ENCODE data around the gene USH2A. TPM values are rescaled to one million over a fixed set of nuclear protein-coding genes. Genes with fewer than 3 reads are reported as not detected.

The USH2A gene
- total RNA-seq, 4 donors from 2014 or later: 0.08 to 0.18 TPM; not detected in 2

DNA sequence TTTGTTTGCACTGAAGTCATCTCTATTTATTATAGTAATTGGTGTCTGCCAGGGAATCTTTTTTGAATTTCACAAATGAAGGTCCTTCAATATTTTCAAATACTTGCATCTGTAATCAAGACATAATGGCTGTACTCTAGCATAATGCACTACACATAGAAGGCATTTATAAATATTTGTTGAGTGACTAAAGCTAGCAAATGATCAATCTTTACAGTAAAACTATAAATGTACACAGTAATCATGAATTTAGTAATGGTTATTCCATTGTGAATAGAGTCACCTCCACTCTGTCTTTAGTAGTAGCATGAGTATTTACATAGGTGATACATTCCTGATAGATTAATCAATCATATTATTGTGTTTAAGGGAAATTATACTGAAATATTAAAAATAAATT lies 119.6 kb downstream of the USH2A start:
- no peak overlapping the region for H3K27ac ChIP-seq
- no peaks in the 10 kb centered on the region for H3K36me3 ChIP-seq
- H3K9me3 ChIP-seq: no peaks in the 10 kb centered on the region
- no peaks in the 10 kb centered on the region for H3K4me1 ChIP-seq
- no peak overlapping the region for H3K4me3 ChIP-seq
- no peak for DNase-seq (ENCODE audit: low spot score in 2 of 2)
- TF ChIP-seq, protein P1, sequence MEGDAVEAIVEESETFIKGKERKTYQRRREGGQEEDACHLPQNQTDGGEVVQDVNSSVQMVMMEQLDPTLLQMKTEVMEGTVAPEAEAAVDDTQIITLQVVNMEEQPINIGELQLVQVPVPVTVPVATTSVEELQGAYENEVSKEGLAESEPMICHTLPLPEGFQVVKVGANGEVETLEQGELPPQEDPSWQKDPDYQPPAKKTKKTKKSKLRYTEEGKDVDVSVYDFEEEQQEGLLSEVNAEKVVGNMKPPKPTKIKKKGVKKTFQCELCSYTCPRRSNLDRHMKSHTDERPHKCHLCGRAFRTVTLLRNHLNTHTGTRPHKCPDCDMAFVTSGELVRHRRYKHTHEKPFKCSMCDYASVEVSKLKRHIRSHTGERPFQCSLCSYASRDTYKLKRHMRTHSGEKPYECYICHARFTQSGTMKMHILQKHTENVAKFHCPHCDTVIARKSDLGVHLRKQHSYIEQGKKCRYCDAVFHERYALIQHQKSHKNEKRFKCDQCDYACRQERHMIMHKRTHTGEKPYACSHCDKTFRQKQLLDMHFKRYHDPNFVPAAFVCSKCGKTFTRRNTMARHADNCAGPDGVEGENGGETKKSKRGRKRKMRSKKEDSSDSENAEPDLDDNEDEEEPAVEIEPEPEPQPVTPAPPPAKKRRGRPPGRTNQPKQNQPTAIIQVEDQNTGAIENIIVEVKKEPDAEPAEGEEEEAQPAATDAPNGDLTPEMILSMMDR (IDR thresholded peaks at IDR 0.05): no peak
- TF ChIP-seq POLR2A (IDR thresholded peaks at IDR 0.05): no peak
- no peak for TF ChIP-seq EP300 (IDR thresholded peaks at IDR 0.05)
- H3K27me3 ChIP-seq: no peaks in the 10 kb centered on the region

DNA sequence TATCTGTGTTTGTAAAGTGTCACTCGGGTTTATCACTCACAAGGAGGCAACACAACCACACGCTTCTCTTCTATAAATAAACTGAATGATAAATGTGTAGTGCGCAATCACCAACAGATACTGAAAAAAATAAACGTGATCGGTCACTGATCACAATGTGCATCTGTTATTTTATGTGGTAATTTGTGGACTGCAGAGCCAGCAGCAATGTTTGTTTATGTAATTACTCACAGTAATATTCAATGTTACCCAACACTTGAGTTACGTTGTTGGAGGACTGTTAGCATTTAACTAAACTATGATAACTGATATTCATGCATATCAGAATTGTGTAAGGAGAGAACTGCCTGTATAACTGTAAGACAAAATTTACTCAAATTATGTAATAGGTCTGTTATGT lies 129.6 kb downstream of the USH2A start:
- Histone ChIP-seq H3K4me3 (no peak overlapping the region), H3K27ac (no peak overlapping the region), H3K36me3 (no peaks in the 10 kb centered on the region), H3K9me3 (no peaks in the 10 kb centered on the region), H3K4me1 (no peaks in the 10 kb centered on the region), H3K27me3 (no peaks in the 10 kb centered on the region)
- 72% methylated on average over 6 of the region's 6 CpGs for WGBS
- DNase-seq (ENCODE audit: low spot score in 2 of 2): no peak
- no peak for TF ChIP-seq POLR2A (IDR thresholded peaks at IDR 0.05)
- TF ChIP-seq, protein P1 (IDR thresholded peaks at IDR 0.05): no peak
- no peak for TF ChIP-seq POLR2AphosphoS5 (IDR thresholded peaks at IDR 0.05)
- TF ChIP-seq EP300 (IDR thresholded peaks at IDR 0.05): no peak

- H3K27me3 ChIP-seq: no peaks in the 10 kb centered on the region
- H3K36me3 ChIP-seq: no peaks in the 10 kb centered on the region
- H3K27ac ChIP-seq: no peak overlapping the region
- no peaks in the 10 kb centered on the region for H3K4me1 ChIP-seq
- no peak overlapping the region for H3K4me3 ChIP-seq
- 50% methylated on average over 3 of the region's 3 CpGs for WGBS
- no peaks in the 10 kb centered on the region for H3K9me3 ChIP-seq
- TF ChIP-seq, protein P1 (IDR thresholded peaks at IDR 0.05): no peak
- DNase-seq (ENCODE audit: low spot score in 2 of 2): no peak
These were observed 133.2 kb downstream of the USH2A start for GRCh38 chr1:216290074-216290473.

- TF ChIP-seq POLR2AphosphoS5 (IDR thresholded peaks at IDR 0.05) (no peak), POLR2A (IDR thresholded peaks at IDR 0.05) (no peak), EP300 (IDR thresholded peaks at IDR 0.05) (no peak)
- TF ChIP-seq, protein P1 (IDR thresholded peaks at IDR 0.05): no peak
- 67% methylated on average over 3 of the region's 3 CpGs for WGBS
- DNase-seq (ENCODE audit: low spot score in 2 of 2): no peak
- Histone ChIP-seq H3K27me3 (no peaks in the 10 kb centered on the region), H3K4me3 (no peak overlapping the region), H3K4me1 (no peaks in the 10 kb centered on the region), H3K36me3 (no peaks in the 10 kb centered on the region), H3K27ac (no peak overlapping the region), H3K9me3 (no peaks in the 10 kb centered on the region)
These were observed 138.2 kb downstream of the USH2A start for GRCh38 chr1:216285052-216285451.

GRCh38 chr1:216281757-216282156 lies 141.5 kb downstream of the USH2A start:
- DNase-seq (ENCODE audit: low spot score in 2 of 2): no peak
- WGBS: 89% methylated on average over 2 of the region's 2 CpGs
- Histone ChIP-seq H3K36me3 (no peaks in the 10 kb centered on the region), H3K27ac (no peak overlapping the region), H3K4me1 (no peaks in the 10 kb centered on the region), H3K9me3 (no peaks in the 10 kb centered on the region), H3K4me3 (no peak overlapping the region), H3K27me3 (no peaks in the 10 kb centered on the region)
- TF ChIP-seq, protein P1 (IDR thresholded peaks at IDR 0.05): no peak
- TF ChIP-seq EP300 (IDR thresholded peaks at IDR 0.05) (no peak), POLR2AphosphoS5 (IDR thresholded peaks at IDR 0.05) (no peak), POLR2A (IDR thresholded peaks at IDR 0.05) (no peak)
